ENCODE results near the gene ACYP2.

ACYP2 gene

GRCh38 chr2:54341656-54342055 is 226.2 kb downstream of the ACYP2 start:
- H3K36me3 ChIP-seq (ENCODE audit: control insufficient read depth, insufficient read depth, low read length) = no peaks in the 10 kb centered on the region
- no peak overlapping the region for H3K4me3 ChIP-seq (ENCODE audit: low read depth, low read length)
- no peaks in the 10 kb centered on the region for H3K4me1 ChIP-seq (ENCODE audit: control insufficient read depth, insufficient read depth, low read length)
- no peaks in the 10 kb centered on the region for H3K27me3 ChIP-seq (ENCODE audit: control insufficient read depth, insufficient read depth, low read length)
- no peak overlapping the region for H3K9ac ChIP-seq (ENCODE audit: low read depth, low read length)
- no peaks in the 10 kb centered on the region for H3K9me3 ChIP-seq (ENCODE audit: control insufficient read depth, insufficient read depth, low read length)

GRCh38 chr2:54342603-54343002 is 227.2 kb downstream of the ACYP2 start:
- H3K4me1 ChIP-seq (ENCODE audit: control insufficient read depth, insufficient read depth, low read length) = no peaks in the 10 kb centered on the region
- no peak overlapping the region for H3K4me3 ChIP-seq (ENCODE audit: low read depth, low read length)
- H3K9me3 ChIP-seq (ENCODE audit: control insufficient read depth, insufficient read depth, low read length) = no peaks in the 10 kb centered on the region
- H3K9ac ChIP-seq (ENCODE audit: low read depth, low read length) = no peak overlapping the region
- H3K27me3 ChIP-seq (ENCODE audit: control insufficient read depth, insufficient read depth, low read length) = no peaks in the 10 kb centered on the region
- H3K36me3 ChIP-seq (ENCODE audit: control insufficient read depth, insufficient read depth, low read length) = no peaks in the 10 kb centered on the region

- Histone ChIP-seq H3K9me3 (ENCODE audit: control insufficient read depth, insufficient read depth, low read length) (no peaks in the 10 kb centered on the region), H3K4me1 (ENCODE audit: control insufficient read depth, insufficient read depth, low read length) (no peaks in the 10 kb centered on the region), H3K4me3 (ENCODE audit: low read depth, low read length) (no peak overlapping the region), H3K27me3 (ENCODE audit: control insufficient read depth, insufficient read depth, low read length) (no peaks in the 10 kb centered on the region), H3K36me3 (ENCODE audit: control insufficient read depth, insufficient read depth, low read length) (no peaks in the 10 kb centered on the region), H3K9ac (ENCODE audit: low read depth, low read length) (no peak overlapping the region)
Measured at GRCh38 chr2:54347622-54348021, 232.2 kb downstream of the ACYP2 start.

GRCh38 chr2:54348646-54349045 is 233.2 kb downstream of the ACYP2 start:
- Histone ChIP-seq H3K4me3 (ENCODE audit: low read depth, low read length) (no peak overlapping the region), H3K36me3 (ENCODE audit: control insufficient read depth, insufficient read depth, low read length) (no peaks in the 10 kb centered on the region), H3K9ac (ENCODE audit: low read depth, low read length) (no peak overlapping the region), H3K9me3 (ENCODE audit: control insufficient read depth, insufficient read depth, low read length) (no peaks in the 10 kb centered on the region), H3K4me1 (ENCODE audit: control insufficient read depth, insufficient read depth, low read length) (peaks cover 4% of the 10 kb centered on the region), H3K27me3 (ENCODE audit: control insufficient read depth, insufficient read depth, low read length) (no peaks in the 10 kb centered on the region)

- H3K36me3 ChIP-seq (ENCODE audit: control insufficient read depth, insufficient read depth, low read length) = no peaks in the 10 kb centered on the region
- H3K9ac ChIP-seq (ENCODE audit: low read depth, low read length) = no peak overlapping the region
- H3K4me3 ChIP-seq (ENCODE audit: low read depth, low read length) = no peak overlapping the region
- H3K27me3 ChIP-seq (ENCODE audit: control insufficient read depth, insufficient read depth, low read length) = no peaks in the 10 kb centered on the region
- H3K4me1 ChIP-seq (ENCODE audit: control insufficient read depth, insufficient read depth, low read length) = peaks cover 4% of the 10 kb centered on the region
- H3K9me3 ChIP-seq (ENCODE audit: control insufficient read depth, insufficient read depth, low read length) = no peaks in the 10 kb centered on the region
Measured at GRCh38 chr2:54350426-54350825, 235.0 kb downstream of the ACYP2 start.

GRCh38 chr2:54353216-54353615 is 237.8 kb downstream of the ACYP2 start:
- H3K9ac ChIP-seq (ENCODE audit: low read depth, low read length) = no peak overlapping the region
- H3K9me3 ChIP-seq (ENCODE audit: control insufficient read depth, insufficient read depth, low read length) = no peaks in the 10 kb centered on the region
- no peak overlapping the region for H3K4me3 ChIP-seq (ENCODE audit: low read depth, low read length)
- no peaks in the 10 kb centered on the region for H3K27me3 ChIP-seq (ENCODE audit: control insufficient read depth, insufficient read depth, low read length)
- H3K4me1 ChIP-seq (ENCODE audit: control insufficient read depth, insufficient read depth, low read length) = peaks cover 4% of the 10 kb centered on the region
- no peaks in the 10 kb centered on the region for H3K36me3 ChIP-seq (ENCODE audit: control insufficient read depth, insufficient read depth, low read length)
